Skeletal muscle tissue (tissue), 4 donors: ENCODE measurements around the gene GRID2. TPM values are rescaled to one million over a fixed set of nuclear protein-coding genes. Genes with fewer than 3 reads are reported as not detected.

Experiments
- H3K27ac ChIP-seq: one replicate; pipeline ENCODE4 v1.7.0; 2013; ENCODE audit warnings: mild to moderate bottlenecking, low read depth, low read length, inconsistent platforms
- H3K27me3 ChIP-seq, 3 donors: one replicate each; pipeline ENCODE4 v1.7.0; 2013; ENCODE audit warnings: low read length in 3 of 3; ENCODE audit not compliant: control insufficient read depth in 3 of 3, insufficient read depth in 3 of 3
- H3K36me3 ChIP-seq, 3 donors: one replicate each; pipeline ENCODE4 v1.7.0; 2013; ENCODE audit warnings: low read length in 3 of 3; ENCODE audit not compliant: control insufficient read depth in 3 of 3, insufficient read depth in 3 of 3
- H3K4me1 ChIP-seq, 3 donors: one replicate each; pipeline ENCODE4 v1.7.0; 2013; ENCODE audit warnings: low read length in 3 of 3, mild to moderate bottlenecking in 3 of 3; ENCODE audit not compliant: control insufficient read depth in 3 of 3, insufficient read depth in 3 of 3
- H3K4me3 ChIP-seq, 3 donors: one replicate each; pipeline ENCODE4 v1.7.0; 2013; ENCODE audit warnings: low read length in 3 of 3
- H3K9ac ChIP-seq, 3 donors: one replicate each; pipeline ENCODE4 v1.7.0; 2013; ENCODE audit warnings: low read length in 3 of 3, mild to moderate bottlenecking in 3 of 3, moderate library complexity in 2 of 3, low read depth in 1 of 3
- H3K9me3 ChIP-seq, 3 donors: one replicate each; pipeline ENCODE4 v1.7.0; 2013; ENCODE audit warnings: low read length in 3 of 3; ENCODE audit not compliant: control insufficient read depth in 3 of 3
- total RNA-seq: library from RNA; depleted of rRNA; stranded (reverse); fragments of >200 nt; gene quantifications from one replicate; pipeline ENCODE4 v1.2.3, GENCODE V29; 2014
- donor health status: Osteomylitis.

The GRID2 gene
- total RNA-seq, 1 donor from 2014 or later = 1.6 TPM

GRCh38 chr4:92501456-92501855, 197.7 kb downstream of the GRID2 start:
- no peak overlapping the region for H3K27ac ChIP-seq

GRCh38 chr4:92506933-92507332, 203.2 kb downstream of the GRID2 start:
- H3K36me3 ChIP-seq = no peaks in the 10 kb centered on the region
- no peak overlapping the region for H3K9ac ChIP-seq

More at GRCh38 chr4:92501456-92501855, 197.7 kb downstream of the GRID2 start:
- no peaks in the 10 kb centered on the region for H3K27me3 ChIP-seq
- no peak overlapping the region for H3K9ac ChIP-seq
- H3K4me1 ChIP-seq = no peaks in the 10 kb centered on the region
- no peaks in the 10 kb centered on the region for H3K36me3 ChIP-seq
- H3K9me3 ChIP-seq = no peaks in the 10 kb centered on the region
- H3K4me3 ChIP-seq = no peak overlapping the region

GRCh38 chr4:92514627-92515026, 210.9 kb downstream of the GRID2 start:
- Histone ChIP-seq H3K27me3 (no peaks in the 10 kb centered on the region), H3K4me3 (no peak overlapping the region), H3K36me3 (no peaks in the 10 kb centered on the region), H3K27ac (no peak overlapping the region), H3K4me1 (no peaks in the 10 kb centered on the region), H3K9me3 (peaks cover 0 to 2% (median 0%) of the 10 kb centered on the region in 3 donors), H3K9ac (no peak overlapping the region)

More at GRCh38 chr4:92506933-92507332, 203.2 kb downstream of the GRID2 start:
- Histone ChIP-seq H3K27ac (no peak overlapping the region), H3K9me3 (peaks cover 0 to 2% (median 0%) of the 10 kb centered on the region in 3 donors), H3K4me1 (no peaks in the 10 kb centered on the region), H3K27me3 (no peaks in the 10 kb centered on the region), H3K4me3 (no peak overlapping the region)

GRCh38 chr4:92516450-92516849, 212.7 kb downstream of the GRID2 start:
- Histone ChIP-seq H3K9me3 (no peaks in the 10 kb centered on the region), H3K4me1 (no peaks in the 10 kb centered on the region), H3K27ac (no peak overlapping the region), H3K27me3 (no peaks in the 10 kb centered on the region), H3K36me3 (no peaks in the 10 kb centered on the region), H3K9ac (no peak overlapping the region), H3K4me3 (no peak overlapping the region)

GRCh38 chr4:92519727-92520126, 216.0 kb downstream of the GRID2 start:
- Histone ChIP-seq H3K9me3 (no peaks in the 10 kb centered on the region), H3K9ac (no peak overlapping the region), H3K27me3 (no peaks in the 10 kb centered on the region), H3K27ac (no peak overlapping the region), H3K4me1 (no peaks in the 10 kb centered on the region), H3K4me3 (no peak overlapping the region), H3K36me3 (no peaks in the 10 kb centered on the region)

GRCh38 chr4:92520563-92520962, 216.8 kb downstream of the GRID2 start:
- Histone ChIP-seq H3K27me3 (no peaks in the 10 kb centered on the region), H3K27ac (no peak overlapping the region), H3K36me3 (no peaks in the 10 kb centered on the region), H3K4me3 (no peak overlapping the region), H3K9me3 (no peaks in the 10 kb centered on the region), H3K9ac (no peak overlapping the region), H3K4me1 (no peaks in the 10 kb centered on the region)

GRCh38 chr4:92521941-92522340, 218.2 kb downstream of the GRID2 start:
- H3K9me3 ChIP-seq = no peaks in the 10 kb centered on the region
- no peak overlapping the region for H3K9ac ChIP-seq
- no peaks in the 10 kb centered on the region for H3K36me3 ChIP-seq
- no peak overlapping the region for H3K27ac ChIP-seq
- no peaks in the 10 kb centered on the region for H3K4me1 ChIP-seq
- no peaks in the 10 kb centered on the region for H3K27me3 ChIP-seq
- H3K4me3 ChIP-seq = no peak overlapping the region

- no peak overlapping the region for H3K9ac ChIP-seq
These were observed 218.6 kb downstream of the GRID2 start for GRCh38 chr4:92522356-92522755.

GRCh38 chr4:92524131-92524530, 220.4 kb downstream of the GRID2 start:
- Histone ChIP-seq H3K27ac (no peak overlapping the region), H3K4me1 (no peaks in the 10 kb centered on the region), H3K36me3 (no peaks in the 10 kb centered on the region), H3K27me3 (no peaks in the 10 kb centered on the region), H3K9me3 (no peaks in the 10 kb centered on the region), H3K4me3 (no peak overlapping the region), H3K9ac (no peak overlapping the region)

More at GRCh38 chr4:92522356-92522755, 218.6 kb downstream of the GRID2 start:
- no peaks in the 10 kb centered on the region for H3K36me3 ChIP-seq
- no peaks in the 10 kb centered on the region for H3K9me3 ChIP-seq
- H3K27me3 ChIP-seq = no peaks in the 10 kb centered on the region
- H3K4me3 ChIP-seq = no peak overlapping the region
- H3K4me1 ChIP-seq = no peaks in the 10 kb centered on the region
- H3K27ac ChIP-seq = no peak overlapping the region

GRCh38 chr4:92528541-92528940, 224.8 kb downstream of the GRID2 start:
- H3K4me1 ChIP-seq = no peaks in the 10 kb centered on the region
- no peaks in the 10 kb centered on the region for H3K9me3 ChIP-seq
- no peaks in the 10 kb centered on the region for H3K36me3 ChIP-seq
- H3K27me3 ChIP-seq = no peaks in the 10 kb centered on the region
- no peak overlapping the region for H3K9ac ChIP-seq
- H3K4me3 ChIP-seq = no peak overlapping the region
- no peak overlapping the region for H3K27ac ChIP-seq

GRCh38 chr4:92529510-92529909, 225.7 kb downstream of the GRID2 start:
- Histone ChIP-seq H3K9ac (no peak overlapping the region), H3K27ac (no peak overlapping the region), H3K36me3 (no peaks in the 10 kb centered on the region), H3K4me3 (no peak overlapping the region), H3K4me1 (no peaks in the 10 kb centered on the region), H3K27me3 (no peaks in the 10 kb centered on the region), H3K9me3 (no peaks in the 10 kb centered on the region)
